GM12891 (cell line): ENCODE data around the gene PAM16.
"Not testable (repeated sequence)": the region's sequence is repeated elsewhere in the genome, so short reads cannot be mapped to it uniquely, and the experiment has no call there.

Experiments
- POLR2A ChIP-seq: IDR thresholded peaks from 2 replicates; pipeline ENCODE4 v1.6.1; 2011; ENCODE audit warnings: low read depth, low read length, control low read depth
- POLR2AphosphoS5 ChIP-seq: IDR thresholded peaks from 2 replicates; pipeline ENCODE4 v1.6.1; 2011; ENCODE audit warnings: low read depth, low read length, control low read depth

DNA sequence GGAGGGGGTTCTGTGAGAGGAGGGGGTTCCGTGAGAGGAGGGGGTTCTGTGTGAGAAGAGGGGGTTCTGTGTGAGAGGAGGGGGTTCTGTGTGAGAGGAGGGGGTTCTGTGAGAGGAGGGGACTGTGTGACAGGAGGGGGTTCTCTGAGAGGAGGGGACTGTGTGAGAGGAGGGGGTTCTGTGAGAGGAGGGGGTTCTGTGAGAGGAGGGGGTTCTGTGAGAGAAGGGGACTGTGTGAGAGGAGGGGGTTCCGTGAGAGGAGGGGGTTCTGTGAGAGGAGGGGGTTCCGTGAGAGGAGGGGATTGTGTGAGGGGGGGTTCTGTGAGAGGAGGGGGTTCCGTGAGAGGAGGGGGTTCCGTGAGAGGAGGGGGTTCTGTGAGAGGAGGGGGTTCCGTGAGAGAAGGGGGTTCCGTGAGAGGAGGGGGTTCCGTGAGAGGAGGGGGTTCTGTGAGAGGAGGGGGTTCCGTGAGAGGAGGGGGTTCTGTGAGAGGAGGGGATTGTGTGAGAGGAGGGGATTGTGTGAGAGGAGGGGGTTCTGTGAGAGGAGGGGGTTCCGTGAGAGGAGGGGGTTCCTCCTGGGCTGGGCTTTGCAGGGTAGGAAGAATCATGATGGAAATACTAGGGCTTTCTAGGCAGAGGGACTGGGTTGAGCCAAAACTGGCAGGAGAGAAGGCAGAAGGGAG is 6.7 kb downstream of the PAM16 start:
- not testable (repeated sequence) for TF ChIP-seq POLR2AphosphoS5, POLR2A
